HG02884 (cell line): ENCODE measurements around the gene ABLIM3.

Experiments used
- ATAC-seq: cut with Tn5 transposase; IDR thresholded peaks from one replicate; pipeline ENCODE4 v1.9.1; 2021; ENCODE audit warnings: mild to moderate bottlenecking, moderate library complexity; ENCODE audit not compliant: unreplicated experiment

ABLIM3 gene

DNA sequence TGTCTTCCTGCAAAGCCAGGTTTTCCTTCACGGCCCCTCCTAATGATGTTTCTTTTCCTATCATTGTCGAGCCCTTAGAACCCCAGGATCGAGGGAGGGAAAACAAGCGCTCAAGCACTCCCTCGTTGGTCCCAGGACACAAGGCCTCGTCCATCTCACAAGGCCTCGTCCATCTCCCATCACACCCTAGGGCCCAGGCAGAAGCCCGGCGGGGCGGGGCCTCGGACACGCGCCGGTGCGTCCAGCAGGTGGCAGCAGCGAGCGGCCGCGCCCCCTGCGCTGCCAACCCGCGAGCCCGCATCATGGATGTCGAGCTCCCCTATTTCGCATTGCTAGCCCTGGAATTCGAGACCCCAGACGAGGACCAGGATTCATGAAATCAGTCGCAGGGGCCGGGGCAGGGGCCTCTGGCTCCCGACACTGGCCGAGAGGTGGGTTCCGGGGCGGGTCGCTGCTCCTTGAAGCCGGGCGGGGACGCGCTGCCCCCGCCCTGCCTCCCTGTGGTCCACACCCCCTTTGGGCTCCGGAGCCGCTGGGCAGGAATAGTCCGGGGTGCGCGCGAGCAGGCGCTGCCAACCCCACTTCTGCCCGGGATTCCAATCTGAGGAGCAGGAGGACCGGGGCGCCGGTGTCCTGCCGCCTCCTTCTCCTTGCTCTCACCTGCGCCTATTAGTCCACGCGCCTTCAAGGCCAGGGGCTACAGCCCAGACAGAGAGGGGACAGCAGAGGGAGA, at the start of gene ABLIM3:
Gene ABLIM3, plus strand, starts transcription at position 270 of the 733 bp plus-strand sequence. CDS start 603 bp downstream, outside the sequence.
- ATAC-seq: peak; percentile 96

DNA sequence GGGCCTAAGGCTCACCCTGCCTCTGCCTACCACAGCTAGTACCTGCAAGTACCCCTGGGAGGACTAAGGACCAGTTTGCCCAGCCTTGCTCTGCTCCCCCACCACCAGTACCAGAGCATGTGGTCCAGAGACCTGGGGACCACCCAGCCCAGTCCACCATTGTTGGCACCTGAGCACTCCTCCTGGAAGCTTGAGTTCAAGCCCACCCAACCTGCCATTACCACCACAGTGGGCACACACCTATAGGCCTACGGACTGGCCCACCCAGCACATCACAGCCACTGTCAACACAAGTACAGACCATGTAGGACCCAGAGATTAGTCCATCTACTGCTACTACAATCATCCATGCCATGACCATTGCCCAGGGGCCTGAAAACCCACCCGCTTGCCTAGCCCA, 47.7 kb upstream of the ABLIM3 start:
- ATAC-seq: no peak

DNA sequence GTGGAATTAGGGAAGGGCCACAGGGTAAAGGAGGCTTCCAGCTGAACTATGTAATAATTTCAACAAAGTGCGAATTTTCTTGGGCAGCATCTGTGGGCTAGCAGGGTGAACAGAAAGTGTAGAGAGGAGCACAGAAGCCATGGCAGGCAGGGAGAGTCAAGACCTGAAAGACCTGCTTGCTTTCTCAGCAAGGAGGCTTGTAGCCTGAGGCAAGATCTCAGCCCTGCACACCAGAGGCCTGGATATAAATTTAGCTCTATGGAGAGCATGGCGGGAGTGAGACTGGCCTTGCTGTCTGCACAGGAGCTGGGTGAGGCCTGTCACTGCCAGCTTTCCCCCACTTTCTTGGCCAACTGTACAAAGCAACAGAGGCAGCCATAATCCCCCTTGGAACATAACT, 46.3 kb upstream of the ABLIM3 start:
- no peak for ATAC-seq

DNA sequence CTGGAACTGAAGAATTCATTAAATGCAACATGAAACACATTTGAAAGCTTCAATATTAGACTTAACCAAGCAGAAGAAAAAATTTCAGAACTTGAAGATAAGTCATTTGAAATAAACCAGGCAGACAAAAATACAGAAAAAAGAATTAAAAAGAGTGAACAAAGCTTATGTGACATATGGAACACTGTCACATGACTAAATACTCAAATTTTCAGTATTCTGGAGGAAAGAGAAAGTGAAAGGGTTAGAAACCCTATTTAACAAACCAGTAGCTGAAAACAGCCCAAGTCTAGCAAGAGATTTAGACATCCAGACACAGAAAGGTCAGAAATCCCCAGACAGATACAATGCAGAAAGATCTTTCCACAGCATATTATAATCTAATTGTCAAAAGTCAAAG, 41.4 kb upstream of the ABLIM3 start:
- no peak for ATAC-seq

DNA sequence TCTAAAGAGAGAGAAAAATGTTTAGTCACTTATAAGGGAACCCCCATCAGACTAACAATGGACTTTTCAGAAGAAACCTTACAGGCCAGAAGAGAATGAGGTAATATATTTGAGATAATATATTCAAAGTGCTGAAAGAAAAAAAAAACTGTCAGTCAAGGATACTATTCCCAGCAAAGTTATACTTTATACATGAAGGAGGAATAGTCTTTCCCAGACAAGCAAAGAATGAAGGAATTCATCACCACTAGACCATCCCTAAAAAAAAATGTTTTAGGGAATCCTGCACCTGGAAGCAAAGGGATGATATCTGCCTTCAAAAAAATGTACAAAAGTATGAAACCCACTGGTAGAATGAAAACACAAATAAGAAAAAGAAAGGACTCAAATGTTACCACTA, 41.0 kb upstream of the ABLIM3 start:
- ATAC-seq: no peak

DNA sequence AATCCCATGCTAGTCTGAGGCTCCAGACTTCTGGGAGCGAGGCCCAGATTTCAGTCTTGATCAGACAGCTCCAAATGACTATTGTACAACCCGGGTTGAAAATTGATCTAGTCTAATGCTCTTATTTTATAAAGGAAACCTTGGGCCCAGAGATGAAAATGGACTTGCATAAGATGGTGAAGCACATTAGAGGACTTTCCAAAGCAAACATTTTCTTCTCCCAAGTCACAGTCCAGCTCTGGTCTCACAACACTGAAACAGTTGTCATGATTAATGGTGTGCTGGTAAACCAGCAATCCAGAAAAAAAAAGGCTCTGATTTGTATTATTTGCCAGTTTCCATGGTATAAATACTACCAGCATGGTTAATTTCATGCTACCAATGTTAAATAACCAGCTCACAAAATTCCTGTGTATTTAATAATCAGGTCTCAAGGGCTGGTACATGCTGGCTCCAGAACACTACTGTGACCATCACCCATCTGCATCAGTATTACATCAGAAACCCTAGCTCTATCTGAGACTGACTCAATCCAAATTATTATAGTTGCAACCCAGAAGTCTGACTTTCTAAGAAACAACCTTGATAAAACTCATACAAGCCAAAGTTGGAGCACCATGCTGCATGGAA, 32.5 kb upstream of the ABLIM3 start:
- no peak for ATAC-seq

DNA sequence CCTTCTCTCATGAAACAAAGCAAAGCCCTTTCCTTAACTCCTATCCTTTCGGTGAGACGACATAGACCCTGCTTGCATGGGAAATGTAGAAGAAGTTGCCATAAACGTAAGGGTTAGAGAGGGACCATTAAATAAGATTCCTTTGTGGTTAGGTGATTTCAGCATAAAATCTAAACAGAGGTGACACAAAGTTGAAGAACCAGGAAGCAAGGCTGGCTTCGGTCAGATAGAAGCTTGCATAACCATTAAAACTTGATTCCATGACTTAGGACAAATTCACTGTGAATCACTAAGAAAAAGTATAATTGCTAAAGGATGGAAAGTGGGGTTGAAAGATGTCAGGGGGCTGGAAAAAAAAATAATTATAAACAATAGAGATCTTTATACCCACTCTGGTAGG, 30.9 kb upstream of the ABLIM3 start:
- no peak for ATAC-seq

DNA sequence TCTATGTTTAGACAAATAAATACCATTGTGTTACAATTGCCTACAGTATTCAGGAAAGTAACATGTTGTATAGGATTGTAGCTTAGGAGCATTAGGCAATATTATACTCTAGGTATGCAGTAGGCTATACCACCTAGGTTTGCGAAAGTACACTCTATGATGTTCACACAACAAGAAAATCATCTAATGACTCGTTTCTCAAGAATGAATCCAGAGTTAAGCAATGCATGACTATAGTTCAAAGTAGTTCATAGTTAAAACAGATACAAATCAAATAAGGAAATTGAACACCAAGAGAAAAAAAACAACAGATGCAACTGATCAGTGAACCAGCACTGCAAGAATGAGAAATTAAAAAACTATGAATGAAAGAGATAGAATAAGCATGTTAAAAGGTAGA, 27.6 kb upstream of the ABLIM3 start:
- no peak for ATAC-seq

DNA sequence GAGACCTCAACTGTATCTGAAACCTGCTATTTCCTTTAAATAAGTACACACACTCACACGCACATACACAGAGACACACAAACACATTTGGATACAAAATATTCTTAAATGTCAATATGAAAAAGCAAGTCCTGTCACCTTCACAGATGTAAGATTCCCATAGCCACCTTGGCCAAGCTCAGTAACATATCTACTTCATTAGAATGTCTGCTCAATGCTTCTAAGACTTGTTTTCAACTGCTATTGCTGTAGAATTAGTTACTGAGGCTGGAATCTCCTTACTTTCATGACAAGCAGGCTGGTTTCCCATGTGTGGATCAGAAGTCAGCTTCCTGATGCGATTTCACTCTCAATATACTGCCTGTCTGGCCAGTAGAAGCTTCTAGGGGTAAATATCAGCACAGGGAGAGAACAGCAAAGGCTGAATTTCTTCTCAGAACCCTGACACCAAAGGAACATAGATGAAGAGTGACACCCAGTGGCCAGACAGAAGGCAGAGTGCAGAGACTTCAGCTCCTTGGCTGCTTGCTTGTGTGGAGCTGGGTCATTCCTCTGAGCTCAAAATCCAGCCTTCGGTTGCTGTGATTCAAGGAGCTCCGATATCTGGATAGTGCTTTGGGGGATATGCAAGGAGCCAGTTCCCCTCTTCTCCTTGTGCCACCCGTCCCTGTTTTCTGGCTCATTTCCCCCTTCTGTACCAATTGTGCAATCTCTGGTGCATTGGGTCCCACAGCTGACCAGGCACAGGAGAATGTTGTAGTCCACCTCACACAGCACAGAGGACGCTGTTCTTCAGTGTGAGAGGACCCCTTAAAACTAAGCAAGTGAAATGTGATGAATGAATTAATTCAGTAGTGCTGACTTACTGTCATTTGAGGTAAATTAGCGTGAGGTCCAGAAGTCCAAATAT, 26.6 kb upstream of the ABLIM3 start:
- peak; percentile 84 for ATAC-seq

DNA sequence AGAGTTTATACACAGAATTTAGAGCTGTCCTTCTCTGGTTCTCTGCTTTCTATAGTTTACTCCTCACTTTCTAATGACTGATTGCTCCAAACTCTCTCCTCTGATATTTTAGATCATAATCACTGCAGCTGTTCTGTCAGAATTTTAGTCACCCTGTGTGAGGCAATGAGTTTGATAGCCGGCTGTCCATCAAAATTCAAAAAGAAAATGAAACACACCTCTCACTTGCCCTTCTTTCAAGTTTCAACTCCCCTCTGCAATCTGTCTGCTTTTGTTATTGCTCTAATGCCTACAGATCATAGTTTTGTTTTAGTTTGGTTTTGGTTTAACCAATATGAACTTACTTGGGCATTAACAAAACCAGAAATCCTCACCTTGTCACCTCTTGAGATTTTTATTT, 23.3 kb upstream of the ABLIM3 start:
- ATAC-seq: peak; percentile 63

DNA sequence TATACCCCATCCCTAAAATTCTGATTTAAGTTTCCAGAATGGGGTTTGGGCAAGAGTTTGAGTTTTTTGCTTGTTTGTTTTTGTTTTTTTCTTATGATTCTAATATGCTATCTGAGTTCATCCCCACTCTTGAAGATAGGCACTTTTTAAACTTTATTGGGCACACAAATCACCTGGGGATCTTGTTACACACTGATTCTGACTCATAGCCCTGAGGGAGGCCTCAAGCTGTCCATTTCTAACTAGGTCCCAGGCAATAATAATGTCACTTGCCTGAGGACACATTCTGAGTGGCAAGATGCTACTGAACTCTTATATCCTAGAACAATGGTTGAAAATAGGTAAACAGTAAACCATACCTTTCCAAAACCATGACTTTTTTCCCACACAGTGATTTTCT, 22.8 kb upstream of the ABLIM3 start:
- no peak for ATAC-seq

DNA sequence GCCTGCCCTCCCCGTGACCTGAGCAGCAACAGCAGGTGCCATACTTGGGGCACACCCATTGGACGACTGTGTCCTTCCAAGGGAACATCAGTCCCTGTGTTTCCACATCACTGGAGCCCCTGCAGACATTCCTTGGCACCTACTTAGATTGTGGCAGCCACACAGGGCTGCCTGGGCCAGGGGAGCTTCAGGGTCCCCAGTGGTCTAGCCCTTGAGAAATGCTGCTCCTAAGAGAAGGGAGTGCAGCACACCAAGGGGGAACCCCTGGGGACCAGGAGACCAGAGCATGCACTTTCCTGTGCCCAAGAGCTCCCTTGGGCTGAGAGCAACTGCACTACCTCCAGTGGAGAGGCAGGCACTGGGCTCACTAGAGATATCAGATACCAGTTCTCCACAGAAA, 20.1 kb upstream of the ABLIM3 start:
- ATAC-seq: no peak

DNA sequence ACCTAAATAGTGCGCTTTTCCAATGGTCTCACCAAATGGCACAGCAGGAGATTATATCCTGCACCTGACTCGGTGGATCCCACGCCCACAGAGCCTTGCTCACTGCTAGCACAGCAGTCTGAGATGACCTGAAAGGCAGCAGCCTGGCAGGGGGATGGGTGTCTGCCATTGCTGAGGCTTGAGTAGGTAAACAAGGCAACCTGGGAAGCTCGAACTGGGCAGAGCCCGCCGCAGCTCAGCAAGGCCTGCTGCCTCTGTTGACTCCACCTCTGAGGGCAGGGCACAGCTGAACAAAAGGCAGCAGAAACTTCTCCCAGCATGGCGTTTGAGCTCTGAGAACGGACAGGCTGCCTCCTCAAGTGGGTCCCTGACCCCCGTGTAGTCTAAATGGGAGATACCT, 18.1 kb upstream of the ABLIM3 start:
- ATAC-seq: no peak

DNA sequence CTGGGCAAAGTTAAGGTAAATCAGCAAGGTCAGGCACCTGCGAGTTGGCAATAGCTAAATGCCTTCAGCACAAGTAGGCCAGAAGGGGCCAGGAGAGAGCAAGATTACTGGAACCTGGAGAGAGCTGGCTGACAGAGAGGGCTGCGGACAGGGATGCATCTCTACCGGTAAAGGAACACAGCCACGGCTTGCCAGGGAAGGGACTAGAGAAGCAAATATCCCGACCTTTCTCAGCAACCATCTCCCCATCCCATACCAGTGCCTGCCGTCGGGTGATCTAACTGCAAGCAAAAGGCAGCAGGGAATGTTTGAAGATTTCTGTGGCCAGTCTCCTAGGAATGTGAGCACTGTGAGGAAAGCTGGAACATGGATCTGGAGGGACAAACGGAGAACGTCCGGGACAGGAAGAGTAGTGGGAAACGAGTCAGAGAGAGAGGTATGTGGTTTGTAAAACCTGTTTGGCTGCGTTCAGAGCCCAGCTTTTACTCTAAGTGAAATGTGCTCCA, 15.9 kb upstream of the ABLIM3 start:
- no peak for ATAC-seq

DNA sequence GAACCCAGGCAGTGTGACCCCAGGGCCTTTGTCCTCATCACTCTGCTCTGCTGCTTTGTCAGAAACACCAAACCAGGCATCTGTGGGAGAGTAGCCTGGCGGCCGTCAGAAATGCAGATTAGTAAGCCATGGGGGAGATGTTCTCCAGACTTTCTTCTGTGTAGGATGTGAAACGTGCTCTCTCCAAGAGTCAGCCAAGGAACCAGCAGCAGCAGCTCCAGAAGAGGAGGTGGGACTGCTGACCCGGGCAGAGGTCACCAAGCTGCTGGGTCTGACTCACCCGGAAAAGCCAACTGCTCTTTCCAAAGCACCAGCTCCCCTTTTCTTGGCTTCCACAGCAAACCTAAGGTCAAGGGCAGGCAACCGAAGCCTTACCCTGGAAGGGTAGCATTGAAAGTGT, 14.4 kb upstream of the ABLIM3 start:
- no peak for ATAC-seq

DNA sequence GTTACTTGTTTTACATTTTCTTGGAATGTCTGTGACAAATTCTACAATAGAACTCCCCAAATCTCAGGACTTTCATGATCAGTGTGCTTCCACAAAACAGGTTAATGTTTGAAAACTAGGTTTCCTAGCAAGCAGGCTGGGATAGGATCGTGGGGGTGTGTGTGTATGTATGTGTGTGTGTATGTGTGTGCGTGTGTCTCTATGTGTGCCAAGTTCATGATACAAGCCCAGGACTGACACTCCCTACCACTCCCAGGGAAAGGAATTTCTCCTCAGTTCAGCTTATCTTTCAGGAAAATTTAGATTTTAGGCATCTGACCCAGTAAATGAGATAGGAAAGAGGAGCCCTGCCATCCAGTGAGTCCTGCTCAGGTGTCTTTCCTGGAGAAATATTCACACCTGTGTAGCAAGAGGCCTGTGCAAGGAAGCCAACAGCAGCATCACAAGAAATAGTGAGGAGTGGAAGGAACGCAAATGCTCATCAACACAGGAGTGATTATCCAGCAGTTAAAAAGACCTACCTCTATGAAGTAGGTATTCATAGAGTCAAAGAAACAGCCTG, 13.8 kb upstream of the ABLIM3 start:
- no peak for ATAC-seq

DNA sequence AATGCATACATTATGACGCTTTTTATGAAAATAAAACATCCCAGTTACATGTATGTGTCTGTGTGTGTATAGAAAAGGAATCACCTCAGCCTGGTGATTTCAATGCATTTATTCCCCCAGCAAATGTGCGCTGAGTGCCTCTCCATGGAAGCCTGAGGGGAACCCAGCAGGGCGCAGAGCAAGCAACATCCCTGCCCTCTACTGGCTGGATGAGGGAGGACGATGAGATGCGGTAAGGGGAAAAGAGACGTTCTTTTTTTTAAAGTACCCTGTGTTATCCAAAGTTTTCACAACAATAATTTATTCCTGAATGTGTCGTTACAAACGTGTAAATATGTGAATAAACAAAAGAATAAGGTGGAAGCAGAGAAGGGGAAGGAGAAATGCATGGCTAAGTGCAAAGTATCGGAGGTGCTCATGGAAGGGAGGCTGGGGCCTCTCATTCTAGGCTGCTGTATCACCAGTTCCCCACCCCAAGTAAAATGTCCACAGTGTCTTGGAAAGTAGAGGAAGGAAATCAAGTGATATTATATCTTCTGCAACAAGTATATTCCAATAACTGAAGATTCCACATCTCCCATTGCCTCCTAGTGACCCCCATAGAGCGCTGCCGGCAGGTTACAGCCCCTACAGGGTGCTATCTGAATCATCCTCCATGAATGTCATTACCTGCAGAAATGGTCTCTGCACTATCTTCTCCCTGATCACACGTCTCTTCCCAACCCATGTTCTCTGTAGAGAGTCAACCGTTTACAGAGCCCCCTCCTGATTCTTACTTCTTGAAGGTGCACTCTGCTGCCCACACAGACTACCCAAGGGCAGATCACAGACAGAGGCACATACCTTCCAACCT, 13.0 kb upstream of the ABLIM3 start:
- ATAC-seq: peak; percentile 73

DNA sequence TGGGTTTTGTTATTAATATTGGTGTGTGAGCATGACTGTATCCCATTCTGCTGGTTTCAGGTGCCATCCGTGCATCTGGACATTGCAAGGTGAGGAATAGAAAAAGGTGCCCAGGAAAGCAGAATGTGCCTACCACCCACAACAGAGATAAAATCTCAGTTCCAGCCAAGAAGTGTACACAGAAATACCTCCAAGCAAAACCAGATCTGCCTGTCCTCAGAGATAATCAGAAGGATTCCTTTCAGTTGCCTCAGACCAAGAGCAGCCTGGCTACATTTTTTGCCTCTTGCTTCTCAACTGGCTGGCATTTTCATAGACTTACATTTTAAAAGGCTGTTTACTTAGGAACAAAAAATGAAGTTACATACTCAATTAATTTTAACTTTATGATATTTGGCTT, 12.1 kb upstream of the ABLIM3 start:
- no peak for ATAC-seq

DNA sequence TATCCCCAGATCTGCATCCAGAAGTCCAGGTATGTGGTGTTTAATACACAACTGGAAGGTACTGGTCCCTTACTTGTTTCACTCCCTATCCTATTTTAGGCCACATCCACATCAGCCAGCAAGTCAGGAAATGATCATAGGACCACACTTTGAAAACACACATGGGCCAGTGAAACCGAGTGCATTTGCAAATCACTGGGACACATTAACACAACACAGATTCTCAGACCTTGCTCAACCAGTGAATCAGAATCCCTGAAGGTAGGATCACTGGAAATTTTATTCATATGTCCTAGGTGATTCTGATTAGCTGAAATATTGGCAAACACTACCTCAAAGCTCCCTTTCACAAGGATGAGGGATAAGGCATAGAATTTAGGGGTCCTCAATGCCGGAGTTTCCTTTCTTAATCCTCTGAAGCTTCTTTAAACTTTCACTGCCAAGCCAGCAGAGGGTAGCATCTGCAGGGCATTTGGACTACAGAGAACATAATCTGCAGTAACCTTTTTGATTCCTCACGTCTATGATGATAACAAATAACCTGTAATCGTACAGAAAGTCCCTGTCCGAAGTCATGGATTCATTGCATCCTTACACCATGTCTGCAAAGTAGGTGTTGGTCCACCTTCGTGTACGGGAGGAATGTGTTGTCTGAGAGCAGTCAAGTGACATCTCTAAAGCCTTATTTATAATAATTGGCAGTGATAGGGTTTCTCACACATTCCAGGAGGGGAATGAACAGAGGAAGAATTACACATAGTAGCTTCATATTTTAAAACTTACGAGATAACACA, 11.0 kb upstream of the ABLIM3 start:
- ATAC-seq: no peak

DNA sequence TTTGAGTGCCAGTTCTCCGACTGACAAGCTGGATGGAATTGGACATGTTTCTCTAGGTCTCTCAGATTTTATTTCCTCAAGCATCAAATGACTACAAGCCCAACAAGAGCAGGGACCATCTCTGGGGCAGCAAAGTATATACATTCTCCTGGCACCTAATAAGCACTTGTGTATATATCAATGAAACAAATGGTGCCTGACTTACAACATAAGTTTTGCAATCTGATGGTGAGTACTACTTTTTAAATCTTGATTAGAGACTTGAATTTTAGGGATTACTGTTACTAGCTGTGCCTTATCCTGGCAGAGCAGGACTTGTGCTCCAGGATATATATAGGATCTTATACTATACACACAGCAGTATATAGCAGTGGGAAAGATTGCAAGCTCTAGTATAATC, 8.8 kb upstream of the ABLIM3 start:
- no peak for ATAC-seq
